Pancreas (tissue), 10 donors: ENCODE measurements around the gene PET100. TPM values are rescaled to one million over a fixed set of nuclear protein-coding genes. Genes with fewer than 3 reads are reported as not detected.

Source experiments
- ATAC-seq, 4 donors: fragments of 200-7000 bp; cut with Tn5 transposase; one replicate each; pipeline versions ENCODE4 v1.8.0 to v1.9.1; 2020; ENCODE audit warnings: mild to moderate bottlenecking in 4 of 4, moderate library complexity in 4 of 4
- DNase-seq, 6 donors: peaks; one replicate each; pipeline ENCODE4 v3.0.0-alpha.2; 2020
- FAIRE-seq: peaks from 2 replicates; lab custom pipeline; 2012; peaks lifted over from hg19 to GRCh38; lab: Jason Lieb, UNC
- H3K27ac ChIP-seq, 4 donors: fragments of 200-600 bp; sonication (generic); 1 replicate in 3 of 4; 2 replicates in 1 of 4; pipeline versions ENCODE4 v1.5.0 to v1.8.0; 2020
- H3K27me3 ChIP-seq, 4 donors: fragments of 200-600 bp; one replicate each; pipeline ENCODE4 v1.8.0; 2021
- H3K36me3 ChIP-seq, 3 donors: fragments of 200-600 bp; sonication (generic) in 1 of 3; one replicate each; pipeline versions ENCODE4 v1.5.0 to v1.8.0; 2020 to 2021
- H3K4me1 ChIP-seq, 3 donors: fragments of 200-600 bp; one replicate each; pipeline ENCODE4 v1.8.0; 2021
- H3K4me3 ChIP-seq, 4 donors: fragments of 200-600 bp; sonication (generic) in 2 of 4; one replicate each; pipeline versions ENCODE4 v1.5.0 to v1.8.0; 2020 to 2021
- H3K9me3 ChIP-seq, 4 donors: fragments of 200-600 bp; one replicate each; pipeline ENCODE4 v1.8.0; 2021
- CTCF ChIP-seq, 4 donors: fragments of 200-600 bp; sonication (generic) in 3 of 4; IDR thresholded peaks; one replicate each; pipeline versions ENCODE4 v1.5.0 to v1.8.0; 2021; ENCODE audit warnings: antibody characterized with exemption in 4 of 4
- WGBS, 2 donors: extraction: QIAGEN DNeasy Blood & Tissue Kit; methylation state at CpG; one replicate each; pipeline ENCODE4 v1.1.7; 2013; 5-methylcytosine and 5-hydroxymethylcytosine counted together
- intact Hi-C, 3 donors: fragments of 100-400 bp; cut with DNase I; formaldehyde crosslinking; loops; one replicate each; pipeline versions ENCODE4 v1.11.1 to v1.14.2; 2022
- polyA plus RNA-seq, 2 donors: library from polyadenylated mRNA; stranded (reverse); fragments of 200-250 nt; gene quantifications; one replicate each; pipeline ENCODE4 v1.2.3, GENCODE V29; 2013
- total RNA-seq, 6 donors: library from RNA; stranded (reverse); fragmentation: NEBNext Ultra II Directional in 4 of 6; extraction: Animal tissue kit (Norgen Biotek cat#: 25700) in 4 of 6; gene quantifications; one replicate each; pipeline versions ENCODE4 v1.2.1 to v1.2.4, GENCODE V29; 2021 to 2023
- donor health status: healthy with polysubstance abuse.
- donor health status: DM: no; HTN: no; CAD: no; lungs with moderate emphysema.
- donor health status: DM: no; HTN: no; CAD: no.
- donor health status: control.
- donor health status: control.
- donor health status: Bipolar disorder and iron deficiency.
- donor health status: DM: yes; HTN: yes; CAD: no.
- donor health status: DM: no; HTN: no; CAD: no.
- donor health status: DM: no; HTN: no; CAD: no.
- donor health status: DM: yes; HTN: yes; CAD: no.

Gene PET100
- total and polyA plus RNA-seq, 8 donors, result 31.6 to 95.6 (median 50.8) TPM

GRCh38 chr19:7636691-7637373 is 7.2 kb downstream of the PET100 start, which contains the start of gene STXBP2:
TSS of gene STXBP2 (plus strand) at chr19:7637110. CDS start at chr19:7637150, 40 bp downstream.
- FAIRE-seq (no peak), ATAC-seq (peak; percentile 96 to 99 (median 98))
- WGBS, 2 donors, result 7 to 9% methylated on average over 51 to 61 of the region's 61 CpGs

GRCh38 chr19:7637374-7638256 is 8.0 kb downstream of the PET100 start:
- Histone ChIP-seq H3K4me1 (peaks cover 0 to 4% (median 0%) of the 10 kb centered on the region in 3 donors), H3K4me3 (peak overlapping the region; percentile 66 to 90 (median 82)), H3K27me3 (no peaks in the 10 kb centered on the region), H3K9me3 (no peaks in the 10 kb centered on the region), H3K36me3 (no peaks in the 10 kb centered on the region), H3K27ac (peak overlapping the region; percentile 76 to 83 (median 80))
- TF ChIP-seq CTCF (IDR thresholded peaks at IDR 0.05), result no peak
- intact Hi-C loops, result no loop called here
- 23 to 28% methylated on average over 29 to 30 of the region's 30 CpGs for WGBS, 2 donors
- ATAC-seq (peak; percentile 55 to 61 (median 57)), FAIRE-seq (no peak), DNase-seq (peak in 4 of 6 donors; percentile 49 to 83 (median 64))

More at GRCh38 chr19:7636691-7637373, 7.2 kb downstream of the PET100 start, which contains the start of gene STXBP2:
- Histone ChIP-seq H3K27me3 (no peaks in the 10 kb centered on the region), H3K27ac (peak within 1 kb of the TSS; percentile 76 to 83 (median 80)), H3K36me3 (no peaks in the 10 kb centered on the region), H3K4me3 (peak within 1 kb of the TSS; percentile 66 to 90 (median 82)), H3K9me3 (no peaks in the 10 kb centered on the region), H3K4me1 (peaks cover 0 to 4% (median 0%) of the 10 kb centered on the region in 3 donors)
- DNase-seq, result peak; percentile 86 to 97 (median 94)
- TF ChIP-seq CTCF (IDR thresholded peaks at IDR 0.05), result peak in 2 of 4 donors; percentile 27 to 30
- intact Hi-C loops, result no loop called here

- DNase-seq (peak in 1 of 6 donors; percentile 14), FAIRE-seq (no peak), ATAC-seq (no peak)
- Histone ChIP-seq H3K9me3 (no peaks in the 10 kb centered on the region), H3K4me3 (no peak overlapping the region), H3K27ac (no peak overlapping the region), H3K4me1 (peaks cover 0 to 4% (median 0%) of the 10 kb centered on the region in 3 donors), H3K36me3 (no peaks in the 10 kb centered on the region), H3K27me3 (no peaks in the 10 kb centered on the region)
- no peak for TF ChIP-seq CTCF (IDR thresholded peaks at IDR 0.05)
- intact Hi-C loops, result no loop called here
- WGBS, 2 donors, result 79 to 80% methylated on average over 12 of the region's 12 CpGs
These were observed 9.3 kb downstream of the PET100 start for GRCh38 chr19:7638802-7639465.

- no peak for TF ChIP-seq CTCF (IDR thresholded peaks at IDR 0.05)
- intact Hi-C loops, result no loop called here
- Histone ChIP-seq H3K27ac (no peak overlapping the region), H3K27me3 (no peaks in the 10 kb centered on the region), H3K9me3 (no peaks in the 10 kb centered on the region), H3K4me3 (no peak overlapping the region), H3K4me1 (peaks cover 0 to 4% (median 0%) of the 10 kb centered on the region in 3 donors), H3K36me3 (no peaks in the 10 kb centered on the region)
- 93 to 96% methylated on average over 13 of the region's 13 CpGs for WGBS, 2 donors
- ATAC-seq (no peak), DNase-seq (no peak), FAIRE-seq (no peak)
These were observed 10.3 kb downstream of the PET100 start for GRCh38 chr19:7639863-7640348.
